GM23338 (cell line): ENCODE measurements around the gene CLCN6. TPM values are rescaled to one million over a fixed set of nuclear protein-coding genes. Genes with fewer than 3 reads are reported as not detected.

Experiments used
- ATAC-seq: fragments of 200-7000 bp; cut with Tn5 transposase; 3 replicates; pipeline ENCODE4 v1.9.1; 2020
- DNase-seq: peaks from one replicate; pipeline ENCODE4 v3.0.0-alpha.2; 2015; ENCODE audit warnings: low spot score
- H2AFZ ChIP-seq: fragments of 200-600 bp; sonication (generic); 2 replicates; pipeline ENCODE4 v1.8.0; 2016; ENCODE audit warnings: antibody characterized with exemption, mild to moderate bottlenecking, moderate library complexity
- H3F3A ChIP-seq: fragments of 200-600 bp; sonication (generic); replicated peaks from 2 replicates; pipeline ENCODE4 v1.8.0; 2017; ENCODE audit warnings: antibody characterized with exemption, mixed run types, low read depth
- H3K27ac ChIP-seq: fragments of 200-600 bp; sonication (generic); 2 replicates; pipeline ENCODE4 v1.6.1; 2016; ENCODE audit warnings: low read depth
- H3K27me3 ChIP-seq: fragments of 200-600 bp; sonication (generic); 2 replicates; pipeline ENCODE4 v1.8.0; 2016; ENCODE audit warnings: mild to moderate bottlenecking, mixed run types, moderate library complexity; ENCODE audit not compliant: insufficient read depth
- H3K36me3 ChIP-seq: fragments of 200-600 bp; sonication (generic); 2 replicates; pipeline ENCODE4 v1.8.0; 2016; ENCODE audit warnings: mild to moderate bottlenecking; ENCODE audit not compliant: insufficient read depth
- H3K4me1 ChIP-seq: fragments of 200-600 bp; sonication (generic); 2 replicates; pipeline ENCODE4 v1.8.0; 2016; ENCODE audit warnings: mild to moderate bottlenecking, moderate library complexity; ENCODE audit not compliant: insufficient read depth
- H3K4me2 ChIP-seq: fragments of 200-600 bp; sonication (generic); 2 replicates; pipeline ENCODE4 v1.7.1; 2017; ENCODE audit warnings: mixed run types
- H3K4me3 ChIP-seq: fragments of 200-600 bp; sonication (generic); 2 replicates; pipeline ENCODE4 v1.6.1; 2016; ENCODE audit warnings: mixed run types
- H3K79me2 ChIP-seq: fragments of 200-600 bp; sonication (generic); replicated peaks from 2 replicates; pipeline ENCODE4 v1.8.0; 2017; ENCODE audit warnings: mild to moderate bottlenecking; ENCODE audit not compliant: insufficient read depth
- H3K9me2 ChIP-seq: fragments of 200-600 bp; sonication (generic); 2 replicates; pipeline ENCODE4 v1.8.0; 2017; ENCODE audit not compliant: insufficient read depth
- H4K20me1 ChIP-seq: fragments of 200-600 bp; sonication (generic); replicated peaks from 2 replicates; pipeline ENCODE4 v1.8.0; 2017; ENCODE audit warnings: mild to moderate bottlenecking; ENCODE audit not compliant: insufficient read depth
- H3K27ac Mint-ChIP-seq: 2 replicates; pipeline ENCODE4 v1.8.0; 2020; ENCODE audit warnings: inconsistent platforms, mild to moderate bottlenecking, moderate library complexity, mixed read lengths
- H3K27me3 Mint-ChIP-seq: 3 replicates; pipeline ENCODE4 v1.8.0; 2022; ENCODE audit warnings: low read depth, mild to moderate bottlenecking, moderate library complexity, mixed read lengths, inconsistent platforms; ENCODE audit not compliant: insufficient read depth, poor library complexity
- H3K36me3 Mint-ChIP-seq: 3 replicates; pipeline ENCODE4 v1.8.0; 2021; ENCODE audit warnings: low read depth, mild to moderate bottlenecking, inconsistent platforms, moderate library complexity, mixed read lengths
- H3K4me1 Mint-ChIP-seq: 3 replicates; pipeline ENCODE4 v1.8.0; 2020; ENCODE audit warnings: mild to moderate bottlenecking, inconsistent platforms, mixed read lengths
- H3K4me3 Mint-ChIP-seq: 3 replicates; pipeline ENCODE4 v1.8.0; 2021; ENCODE audit warnings: moderate library complexity, mild to moderate bottlenecking, inconsistent platforms, mixed read lengths
- H3K9me3 Mint-ChIP-seq: 3 replicates; pipeline ENCODE4 v1.8.0; 2020; ENCODE audit warnings: moderate library complexity, mild to moderate bottlenecking, inconsistent platforms, mixed read lengths
- CREB1 ChIP-seq: fragments of 250-450 bp; sonication (Bioruptor Pico); IDR thresholded peaks from 2 replicates; pipeline ENCODE4 v1.5.0; 2020; ENCODE audit warnings: low read depth, mild to moderate bottlenecking, moderate library complexity
- CTCF ChIP-seq, 2 experiments: fragments of 200-600 bp in 1 of 2; sonication (generic) in 1 of 2; conservative IDR thresholded peaks; 2 replicates each; pipeline versions ENCODE4 v1.5.1 to v1.6.1; 2016 to 2017; ENCODE audit warnings: antibody characterized with exemption in 2 of 2, low read depth in 2 of 2, mild to moderate bottlenecking in 2 of 2, moderate library complexity in 1 of 2
- ETS1 ChIP-seq: IDR thresholded peaks from 2 replicates; pipeline ENCODE4 v1.6.1; 2016; ENCODE audit warnings: antibody characterized with exemption
- EZH2 ChIP-seq: fragments of 200-600 bp; sonication (generic); IDR thresholded peaks from one replicate; pipeline ENCODE4 v1.8.0; 2017; ENCODE audit warnings: antibody characterized with exemption, mild to moderate bottlenecking, low read depth; ENCODE audit not compliant: unreplicated experiment
- EZH2phosphoT487 ChIP-seq: fragments of 200-600 bp; sonication (generic); IDR thresholded peaks from one replicate; pipeline ENCODE4 v1.8.1; 2018; ENCODE audit warnings: antibody characterized with exemption; ENCODE audit not compliant: unreplicated experiment
- JUNB ChIP-seq: IDR thresholded peaks from one replicate; pipeline ENCODE4 v1.6.1; 2016; ENCODE audit warnings: antibody characterized with exemption; ENCODE audit not compliant: unreplicated experiment
- NANOG ChIP-seq: IDR thresholded peaks from 2 replicates; pipeline ENCODE4 v1.6.1; 2016; ENCODE audit warnings: antibody characterized with exemption, borderline replicate concordance
- POLR2AphosphoS5 ChIP-seq: IDR thresholded peaks from 2 replicates; pipeline ENCODE4 v1.6.1; 2016; ENCODE audit warnings: antibody characterized with exemption, low read depth
- STAT1 ChIP-seq: IDR thresholded peaks from one replicate; pipeline ENCODE4 v1.6.1; 2016; ENCODE audit warnings: antibody characterized with exemption; ENCODE audit not compliant: unreplicated experiment
- ZNF114 ChIP-seq: fragments of 250-450 bp; sonication (Bioruptor Pico); IDR thresholded peaks from 2 replicates; pipeline ENCODE4 v1.5.0; 2020; ENCODE audit warnings: mild to moderate bottlenecking, moderate library complexity
- ZNF331 ChIP-seq: fragments of 250-450 bp; sonication (Bioruptor Pico); IDR thresholded peaks from 2 replicates; pipeline ENCODE4 v1.5.0; 2020; ENCODE audit warnings: low read depth, mild to moderate bottlenecking, moderate library complexity
- polyA plus RNA-seq: library from polyadenylated mRNA; unstranded; fragments of >200 nt; fragmentation: Nextera tagmentation; extraction: Ambion mirVana; gene quantifications from 2 replicates; pipeline ENCODE4 v1.2.1, GENCODE V29; 2016
- total RNA-seq: library from RNA; depleted of rRNA; stranded (reverse); fragments of >200 nt; shearing (Covaris generic); gene quantifications from 2 replicates; pipeline ENCODE4 v1.2.3, GENCODE V29; 2014
- TF ChIP-seq, protein P1 (sequence below): fragments of 250-450 bp; sonication (Bioruptor Pico); IDR thresholded peaks from 2 replicates; pipeline ENCODE4 v1.5.0; 2020; ENCODE audit warnings: mild to moderate bottlenecking, moderate library complexity
- TF ChIP-seq, protein P2 (sequence below): IDR thresholded peaks from one replicate; pipeline ENCODE4 v1.6.1; 2018; ENCODE audit warnings: antibody characterized with exemption; ENCODE audit not compliant: unreplicated experiment

Gene CLCN6
- total and polyA plus RNA-seq, 2 experiments from 2014 or later = 16.0 to 22.6 TPM

GRCh38 chr1:11835441-11836225 is 29.6 kb downstream of the CLCN6 start:
- Histone ChIP-seq H4K20me1 (peaks cover 24% of the 10 kb centered on the region; the same call in 1 of the 2 replicates), H3K36me3 (peaks cover 61% of the 10 kb centered on the region), H3K79me2 (no peaks in the 10 kb centered on the region), H3K9me2 (no peaks in the 10 kb centered on the region), H2AFZ (no peak overlapping the region), H3K4me1 (no peaks in the 10 kb centered on the region), H3K27me3 (no peaks in the 10 kb centered on the region), H3K4me3 (no peak overlapping the region), H3F3A (peaks cover 47% of the 10 kb centered on the region), H3K4me2 (no peak overlapping the region), H3K27ac (no peak overlapping the region)
- H3K4me3 Mint-ChIP-seq = no peak overlapping the region
- H3K4me1 Mint-ChIP-seq = no peaks in the 10 kb centered on the region; the same call in 2 of the 3 replicates
- TF ChIP-seq POLR2AphosphoS5 (no peak), CTCF (conservative IDR thresholded peaks at IDR 0.05; ENCODE audit: low read depth in 2 of 2) (no peak), ZNF331 (no peak), EZH2 (no peak), STAT1 (no peak), CREB1 (CRISPR knock-in tag) (no peak), ZNF114 (CRISPR knock-in tag) (no peak), EZH2phosphoT487 (no peak), JUNB (no peak), ETS1 (no peak), NANOG (no peak)
- TF ChIP-seq, protein P1, sequence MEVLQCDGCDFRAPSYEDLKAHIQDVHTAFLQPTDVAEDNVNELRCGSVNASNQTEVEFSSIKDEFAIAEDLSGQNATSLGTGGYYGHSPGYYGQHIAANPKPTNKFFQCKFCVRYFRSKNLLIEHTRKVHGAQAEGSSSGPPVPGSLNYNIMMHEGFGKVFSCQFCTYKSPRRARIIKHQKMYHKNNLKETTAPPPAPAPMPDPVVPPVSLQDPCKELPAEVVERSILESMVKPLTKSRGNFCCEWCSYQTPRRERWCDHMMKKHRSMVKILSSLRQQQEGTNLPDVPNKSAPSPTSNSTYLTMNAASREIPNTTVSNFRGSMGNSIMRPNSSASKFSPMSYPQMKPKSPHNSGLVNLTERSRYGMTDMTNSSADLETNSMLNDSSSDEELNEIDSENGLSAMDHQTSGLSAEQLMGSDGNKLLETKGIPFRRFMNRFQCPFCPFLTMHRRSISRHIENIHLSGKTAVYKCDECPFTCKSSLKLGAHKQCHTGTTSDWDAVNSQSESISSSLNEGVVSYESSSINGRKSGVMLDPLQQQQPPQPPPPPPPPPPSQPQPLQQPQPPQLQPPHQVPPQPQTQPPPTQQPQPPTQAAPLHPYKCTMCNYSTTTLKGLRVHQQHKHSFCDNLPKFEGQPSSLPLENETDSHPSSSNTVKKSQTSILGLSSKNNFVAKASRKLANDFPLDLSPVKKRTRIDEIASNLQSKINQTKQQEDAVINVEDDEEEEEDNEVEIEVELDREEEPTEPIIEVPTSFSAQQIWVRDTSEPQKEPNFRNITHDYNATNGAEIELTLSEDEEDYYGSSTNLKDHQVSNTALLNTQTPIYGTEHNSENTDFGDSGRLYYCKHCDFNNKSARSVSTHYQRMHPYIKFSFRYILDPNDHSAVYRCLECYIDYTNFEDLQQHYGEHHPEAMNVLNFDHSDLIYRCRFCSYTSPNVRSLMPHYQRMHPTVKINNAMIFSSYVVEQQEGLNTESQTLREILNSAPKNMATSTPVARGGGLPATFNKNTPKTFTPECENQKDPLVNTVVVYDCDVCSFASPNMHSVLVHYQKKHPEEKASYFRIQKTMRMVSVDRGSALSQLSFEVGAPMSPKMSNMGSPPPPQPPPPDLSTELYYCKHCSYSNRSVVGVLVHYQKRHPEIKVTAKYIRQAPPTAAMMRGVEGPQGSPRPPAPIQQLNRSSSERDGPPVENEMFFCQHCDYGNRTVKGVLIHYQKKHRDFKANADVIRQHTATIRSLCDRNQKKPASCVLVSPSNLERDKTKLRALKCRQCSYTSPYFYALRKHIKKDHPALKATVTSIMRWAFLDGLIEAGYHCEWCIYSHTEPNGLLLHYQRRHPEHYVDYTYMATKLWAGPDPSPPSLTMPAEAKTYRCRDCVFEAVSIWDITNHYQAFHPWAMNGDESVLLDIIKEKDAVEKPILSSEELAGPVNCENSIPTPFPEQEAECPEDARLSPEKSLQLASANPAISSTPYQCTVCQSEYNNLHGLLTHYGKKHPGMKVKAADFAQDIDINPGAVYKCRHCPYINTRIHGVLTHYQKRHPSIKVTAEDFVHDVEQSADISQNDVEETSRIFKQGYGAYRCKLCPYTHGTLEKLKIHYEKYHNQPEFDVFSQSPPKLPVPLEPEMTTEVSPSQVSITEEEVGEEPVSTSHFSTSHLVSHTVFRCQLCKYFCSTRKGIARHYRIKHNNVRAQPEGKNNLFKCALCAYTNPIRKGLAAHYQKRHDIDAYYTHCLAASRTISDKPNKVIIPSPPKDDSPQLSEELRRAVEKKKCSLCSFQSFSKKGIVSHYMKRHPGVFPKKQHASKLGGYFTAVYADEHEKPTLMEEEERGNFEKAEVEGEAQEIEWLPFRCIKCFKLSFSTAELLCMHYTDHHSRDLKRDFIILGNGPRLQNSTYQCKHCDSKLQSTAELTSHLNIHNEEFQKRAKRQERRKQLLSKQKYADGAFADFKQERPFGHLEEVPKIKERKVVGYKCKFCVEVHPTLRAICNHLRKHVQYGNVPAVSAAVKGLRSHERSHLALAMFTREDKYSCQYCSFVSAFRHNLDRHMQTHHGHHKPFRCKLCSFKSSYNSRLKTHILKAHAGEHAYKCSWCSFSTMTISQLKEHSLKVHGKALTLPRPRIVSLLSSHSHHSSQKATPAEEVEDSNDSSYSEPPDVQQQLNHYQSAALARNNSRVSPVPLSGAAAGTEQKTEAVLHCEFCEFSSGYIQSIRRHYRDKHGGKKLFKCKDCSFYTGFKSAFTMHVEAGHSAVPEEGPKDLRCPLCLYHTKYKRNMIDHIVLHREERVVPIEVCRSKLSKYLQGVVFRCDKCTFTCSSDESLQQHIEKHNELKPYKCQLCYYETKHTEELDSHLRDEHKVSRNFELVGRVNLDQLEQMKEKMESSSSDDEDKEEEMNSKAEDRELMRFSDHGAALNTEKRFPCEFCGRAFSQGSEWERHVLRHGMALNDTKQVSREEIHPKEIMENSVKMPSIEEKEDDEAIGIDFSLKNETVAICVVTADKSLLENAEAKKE (CRISPR knock-in tag) = no peak
- TF ChIP-seq, protein P2, sequence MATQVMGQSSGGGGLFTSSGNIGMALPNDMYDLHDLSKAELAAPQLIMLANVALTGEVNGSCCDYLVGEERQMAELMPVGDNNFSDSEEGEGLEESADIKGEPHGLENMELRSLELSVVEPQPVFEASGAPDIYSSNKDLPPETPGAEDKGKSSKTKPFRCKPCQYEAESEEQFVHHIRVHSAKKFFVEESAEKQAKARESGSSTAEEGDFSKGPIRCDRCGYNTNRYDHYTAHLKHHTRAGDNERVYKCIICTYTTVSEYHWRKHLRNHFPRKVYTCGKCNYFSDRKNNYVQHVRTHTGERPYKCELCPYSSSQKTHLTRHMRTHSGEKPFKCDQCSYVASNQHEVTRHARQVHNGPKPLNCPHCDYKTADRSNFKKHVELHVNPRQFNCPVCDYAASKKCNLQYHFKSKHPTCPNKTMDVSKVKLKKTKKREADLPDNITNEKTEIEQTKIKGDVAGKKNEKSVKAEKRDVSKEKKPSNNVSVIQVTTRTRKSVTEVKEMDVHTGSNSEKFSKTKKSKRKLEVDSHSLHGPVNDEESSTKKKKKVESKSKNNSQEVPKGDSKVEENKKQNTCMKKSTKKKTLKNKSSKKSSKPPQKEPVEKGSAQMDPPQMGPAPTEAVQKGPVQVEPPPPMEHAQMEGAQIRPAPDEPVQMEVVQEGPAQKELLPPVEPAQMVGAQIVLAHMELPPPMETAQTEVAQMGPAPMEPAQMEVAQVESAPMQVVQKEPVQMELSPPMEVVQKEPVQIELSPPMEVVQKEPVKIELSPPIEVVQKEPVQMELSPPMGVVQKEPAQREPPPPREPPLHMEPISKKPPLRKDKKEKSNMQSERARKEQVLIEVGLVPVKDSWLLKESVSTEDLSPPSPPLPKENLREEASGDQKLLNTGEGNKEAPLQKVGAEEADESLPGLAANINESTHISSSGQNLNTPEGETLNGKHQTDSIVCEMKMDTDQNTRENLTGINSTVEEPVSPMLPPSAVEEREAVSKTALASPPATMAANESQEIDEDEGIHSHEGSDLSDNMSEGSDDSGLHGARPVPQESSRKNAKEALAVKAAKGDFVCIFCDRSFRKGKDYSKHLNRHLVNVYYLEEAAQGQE = no peak
- no peaks in the 10 kb centered on the region for H3K9me3 Mint-ChIP-seq
- H3K27me3 Mint-ChIP-seq = peaks cover 11% of the 10 kb centered on the region
- no peak overlapping the region for H3K27ac Mint-ChIP-seq
- ATAC-seq = no peak
- DNase-seq = no peak
- H3K36me3 Mint-ChIP-seq = peaks cover 82% of the 10 kb centered on the region
